ENCODE measurements around the gene PPFIA3. TPM values are rescaled to one million over a fixed set of nuclear protein-coding genes. Genes with fewer than 3 reads are reported as not detected.

The PPFIA3 gene
- total and polyA plus RNA-seq, 2 of the 8 experiments (the other 6 are each of a cell fraction or from before 2014, with no cell fraction given): 15.9 to 25.3 TPM

DNA sequence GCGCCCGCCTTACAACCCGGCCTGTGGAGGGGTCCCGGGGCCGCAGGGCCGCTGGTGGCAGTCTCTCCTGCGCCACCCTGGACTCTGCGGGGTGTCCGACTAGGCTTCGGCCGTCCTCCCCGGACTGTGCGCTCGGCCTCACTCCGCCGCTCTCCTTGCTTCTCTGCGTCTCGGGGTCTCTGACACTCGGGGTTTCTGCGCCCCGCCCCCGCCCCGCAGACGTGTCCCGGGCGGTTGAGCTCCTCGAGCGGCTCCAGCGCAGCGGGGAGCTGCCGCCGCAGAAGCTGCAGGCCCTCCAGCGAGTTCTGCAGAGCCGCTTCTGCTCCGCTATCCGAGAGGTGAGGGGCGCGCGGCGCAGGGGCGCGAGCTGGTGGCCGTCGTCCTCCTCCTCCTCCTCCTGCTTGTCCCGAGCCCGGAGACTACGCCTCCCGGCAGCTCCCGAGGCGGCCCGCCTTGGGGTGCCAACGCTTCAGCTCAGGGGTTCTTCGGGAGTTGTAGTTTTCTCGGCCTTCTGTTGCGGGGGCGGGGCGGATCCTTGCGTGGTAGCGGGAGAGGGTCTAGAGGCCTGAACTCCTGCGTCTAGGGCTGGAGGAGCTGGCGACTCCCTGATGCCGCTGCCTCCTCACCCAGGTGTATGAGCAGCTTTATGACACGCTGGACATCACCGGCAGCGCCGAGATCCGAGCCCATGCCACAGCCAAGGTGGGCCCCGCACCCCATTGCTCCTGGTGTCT lies 4.5 kb upstream of the PPFIA3 start (continued):
- TF ChIP-seq, protein P1, sequence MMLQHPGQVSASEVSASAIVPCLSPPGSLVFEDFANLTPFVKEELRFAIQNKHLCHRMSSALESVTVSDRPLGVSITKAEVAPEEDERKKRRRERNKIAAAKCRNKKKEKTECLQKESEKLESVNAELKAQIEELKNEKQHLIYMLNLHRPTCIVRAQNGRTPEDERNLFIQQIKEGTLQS (IDR thresholded peaks at IDR 0.05; ENCODE audit: insufficient read depth, low read depth, low read length): no peak
- no peak for TF ChIP-seq POLR2AphosphoS5 (IDR thresholded peaks at IDR 0.05; ENCODE audit: low read depth, low read length)
- TF ChIP-seq CHD1 (IDR thresholded peaks at IDR 0.05; ENCODE audit: low read depth, low read length): no peak
- no peak for TF ChIP-seq HDAC6 (IDR thresholded peaks at IDR 0.05; ENCODE audit: low read depth, low read length)

Data from H1 (cell line).